ENCODE data around the gene ENC1. TPM values are rescaled to one million over a fixed set of nuclear protein-coding genes. Genes with fewer than 3 reads are reported as not detected.

The ENC1 gene
- total RNA-seq, 2 experiments from 2014 or later = 12.1 to 25.9 TPM

DNA sequence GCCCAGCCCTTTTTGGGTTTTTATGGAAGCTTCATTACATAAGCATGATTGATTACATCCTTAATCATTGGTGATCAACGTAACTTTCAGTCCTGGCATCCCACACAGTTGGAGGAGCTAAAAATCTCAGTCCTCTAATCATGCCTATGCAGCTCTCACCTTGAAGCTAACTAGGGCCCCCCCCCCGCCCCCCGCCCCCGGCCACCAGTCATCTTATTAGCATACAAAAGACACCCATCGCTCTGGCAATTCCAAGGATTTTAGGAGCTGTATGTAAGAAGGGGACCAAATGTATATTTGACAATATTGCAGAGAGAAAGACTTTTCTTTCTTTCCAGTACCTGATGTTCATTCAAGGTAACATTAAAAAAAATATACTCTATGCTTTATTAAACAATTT is 19.0 kb downstream of the ENC1 start:
- Histone ChIP-seq H3K27ac (ENCODE audit: low read depth, low read length, poor library complexity, severe bottlenecking) (no peak overlapping the region), H3K9me2 (ENCODE audit: insufficient read depth, low read length) (no peaks in the 10 kb centered on the region), H3K79me2 (ENCODE audit: insufficient read depth, low read depth, low read length) (no peaks in the 10 kb centered on the region), H4K20me1 (ENCODE audit: insufficient read depth, low read length) (no peaks in the 10 kb centered on the region), H3K4me3 (ENCODE audit: low read depth, low read length, poor library complexity, severe bottlenecking) (no peak overlapping the region), H3K4me1 (ENCODE audit: insufficient read depth, low read length, poor library complexity, severe bottlenecking) (no peaks in the 10 kb centered on the region), H3K36me3 (ENCODE audit: insufficient read depth, low read length) (no peaks in the 10 kb centered on the region), H2AFZ (ENCODE audit: low read length) (no peak overlapping the region), H3K4me2 (ENCODE audit: low read length) (no peak overlapping the region), H3K9me3 (ENCODE audit: low read length) (no peaks in the 10 kb centered on the region)
- CTCF ChIA-PET (ENCODE audit: unreplicated experiment) = interaction anchor here (1.1 kb wide), 1 partner anchor 20 kb away, joined by 4 read pairs; no protein-coding TSS in a partner anchor
- POLR2A ChIA-PET = interaction anchor here (0.6 kb wide), 1 partner anchor 122 kb away, joined by 4 read pairs; no protein-coding TSS in a partner anchor
- no peak for TF ChIP-seq EZH2phosphoT487 (IDR thresholded peaks at IDR 0.05; ENCODE audit: borderline replicate concordance, low read depth, low read length)
- TF ChIP-seq, protein P1, sequence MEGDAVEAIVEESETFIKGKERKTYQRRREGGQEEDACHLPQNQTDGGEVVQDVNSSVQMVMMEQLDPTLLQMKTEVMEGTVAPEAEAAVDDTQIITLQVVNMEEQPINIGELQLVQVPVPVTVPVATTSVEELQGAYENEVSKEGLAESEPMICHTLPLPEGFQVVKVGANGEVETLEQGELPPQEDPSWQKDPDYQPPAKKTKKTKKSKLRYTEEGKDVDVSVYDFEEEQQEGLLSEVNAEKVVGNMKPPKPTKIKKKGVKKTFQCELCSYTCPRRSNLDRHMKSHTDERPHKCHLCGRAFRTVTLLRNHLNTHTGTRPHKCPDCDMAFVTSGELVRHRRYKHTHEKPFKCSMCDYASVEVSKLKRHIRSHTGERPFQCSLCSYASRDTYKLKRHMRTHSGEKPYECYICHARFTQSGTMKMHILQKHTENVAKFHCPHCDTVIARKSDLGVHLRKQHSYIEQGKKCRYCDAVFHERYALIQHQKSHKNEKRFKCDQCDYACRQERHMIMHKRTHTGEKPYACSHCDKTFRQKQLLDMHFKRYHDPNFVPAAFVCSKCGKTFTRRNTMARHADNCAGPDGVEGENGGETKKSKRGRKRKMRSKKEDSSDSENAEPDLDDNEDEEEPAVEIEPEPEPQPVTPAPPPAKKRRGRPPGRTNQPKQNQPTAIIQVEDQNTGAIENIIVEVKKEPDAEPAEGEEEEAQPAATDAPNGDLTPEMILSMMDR (conservative IDR thresholded peaks at IDR 0.05; ENCODE audit: low read length) = no peak
- BruUV-seq (replicated peaks) = no TSS peak
- intact Hi-C loops (cut with micrococcal nuclease; ENCODE audit: unreplicated experiment) = no loop called here
- DNase-seq (ENCODE audit: low spot score) = no peak

- no peaks in the 10 kb centered on the region for H3K4me1 ChIP-seq (ENCODE audit: insufficient read depth, low read length, poor library complexity, severe bottlenecking)
- no peak overlapping the region for H2AFZ ChIP-seq (ENCODE audit: low read length)
- no peaks in the 10 kb centered on the region for H3K36me3 ChIP-seq (ENCODE audit: insufficient read depth, low read length)
- intact Hi-C loops (cut with micrococcal nuclease; ENCODE audit: unreplicated experiment) = no loop called here
- H3K9me3 ChIP-seq (ENCODE audit: low read length) = no peaks in the 10 kb centered on the region
- H3K79me2 ChIP-seq (ENCODE audit: insufficient read depth, low read depth, low read length) = no peaks in the 10 kb centered on the region
- no peak overlapping the region for H3K27ac ChIP-seq (ENCODE audit: low read depth, low read length, poor library complexity, severe bottlenecking)
- no peak overlapping the region for H3K4me3 ChIP-seq (ENCODE audit: low read depth, low read length, poor library complexity, severe bottlenecking)
- CTCF ChIA-PET (ENCODE audit: unreplicated experiment) = no interaction called here
- no peak for DNase-seq (ENCODE audit: low spot score)
- no peaks in the 10 kb centered on the region for H3K9me2 ChIP-seq (ENCODE audit: insufficient read depth, low read length)
- TF ChIP-seq, protein P1 (conservative IDR thresholded peaks at IDR 0.05; ENCODE audit: low read length) = no peak
- no peak for TF ChIP-seq EZH2phosphoT487 (IDR thresholded peaks at IDR 0.05; ENCODE audit: borderline replicate concordance, low read depth, low read length)
- POLR2A ChIA-PET = no interaction called here
- H3K4me2 ChIP-seq (ENCODE audit: low read length) = no peak overlapping the region
- H4K20me1 ChIP-seq (ENCODE audit: insufficient read depth, low read length) = no peaks in the 10 kb centered on the region
- BruUV-seq (replicated peaks) = no TSS peak
Measured at GRCh38 chr5:74619308-74619707, 21.2 kb downstream of the ENC1 start.

- ChIA-PET CTCF (ENCODE audit: unreplicated experiment) (no interaction called here), POLR2A (interaction anchor here (0.6 kb wide), 1 partner anchor 292 kb away, joined by 3 read pairs; no protein-coding TSS in a partner anchor)
- H3K36me3 ChIP-seq (ENCODE audit: insufficient read depth, low read length) = no peaks in the 10 kb centered on the region
- no peak for TF ChIP-seq EZH2phosphoT487 (IDR thresholded peaks at IDR 0.05; ENCODE audit: borderline replicate concordance, low read depth, low read length)
- TF ChIP-seq, protein P1 (conservative IDR thresholded peaks at IDR 0.05; ENCODE audit: low read length) = no peak
- no peak for DNase-seq (ENCODE audit: low spot score)
- no peak overlapping the region for H3K27ac ChIP-seq (ENCODE audit: low read depth, low read length, poor library complexity, severe bottlenecking)
- no peaks in the 10 kb centered on the region for H3K9me2 ChIP-seq (ENCODE audit: insufficient read depth, low read length)
- no peaks in the 10 kb centered on the region for H3K9me3 ChIP-seq (ENCODE audit: low read length)
- no peaks in the 10 kb centered on the region for H3K79me2 ChIP-seq (ENCODE audit: insufficient read depth, low read depth, low read length)
- H3K4me1 ChIP-seq (ENCODE audit: insufficient read depth, low read length, poor library complexity, severe bottlenecking) = no peaks in the 10 kb centered on the region
- H2AFZ ChIP-seq (ENCODE audit: low read length) = no peak overlapping the region
- H3K4me3 ChIP-seq (ENCODE audit: low read depth, low read length, poor library complexity, severe bottlenecking) = no peak overlapping the region
- H3K4me2 ChIP-seq (ENCODE audit: low read length) = no peak overlapping the region
- intact Hi-C loops (cut with micrococcal nuclease; ENCODE audit: unreplicated experiment) = no loop called here
- H4K20me1 ChIP-seq (ENCODE audit: insufficient read depth, low read length) = no peaks in the 10 kb centered on the region
- no TSS peak for BruUV-seq (replicated peaks)
Measured at GRCh38 chr5:74618106-74618505, 22.4 kb downstream of the ENC1 start.
